ENCODE results near the gene AOPEP.

DNA sequence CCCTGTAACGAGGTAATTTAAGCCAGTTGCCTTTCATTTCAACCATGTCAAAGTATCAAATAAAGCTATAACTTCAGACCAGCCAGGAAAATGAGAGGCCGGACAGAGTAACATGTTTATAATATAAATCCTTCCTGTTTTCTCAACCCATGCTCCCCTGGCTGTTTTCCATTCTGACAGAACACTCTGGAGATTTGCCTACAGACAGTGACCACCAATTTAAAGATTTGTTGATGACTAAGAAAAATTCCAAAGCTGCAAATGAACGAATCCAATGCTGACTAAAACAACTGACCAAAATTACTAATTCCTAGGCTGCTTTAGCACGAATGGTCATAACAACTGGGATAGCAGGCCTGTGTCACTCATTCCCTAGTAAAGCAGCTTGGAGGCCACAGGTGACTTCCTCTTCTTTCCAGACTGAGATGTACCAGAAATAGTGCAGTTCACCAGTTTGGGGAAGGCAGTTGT lies 141.4 kb downstream of the AOPEP start:
- TF ChIP-seq, protein P1, sequence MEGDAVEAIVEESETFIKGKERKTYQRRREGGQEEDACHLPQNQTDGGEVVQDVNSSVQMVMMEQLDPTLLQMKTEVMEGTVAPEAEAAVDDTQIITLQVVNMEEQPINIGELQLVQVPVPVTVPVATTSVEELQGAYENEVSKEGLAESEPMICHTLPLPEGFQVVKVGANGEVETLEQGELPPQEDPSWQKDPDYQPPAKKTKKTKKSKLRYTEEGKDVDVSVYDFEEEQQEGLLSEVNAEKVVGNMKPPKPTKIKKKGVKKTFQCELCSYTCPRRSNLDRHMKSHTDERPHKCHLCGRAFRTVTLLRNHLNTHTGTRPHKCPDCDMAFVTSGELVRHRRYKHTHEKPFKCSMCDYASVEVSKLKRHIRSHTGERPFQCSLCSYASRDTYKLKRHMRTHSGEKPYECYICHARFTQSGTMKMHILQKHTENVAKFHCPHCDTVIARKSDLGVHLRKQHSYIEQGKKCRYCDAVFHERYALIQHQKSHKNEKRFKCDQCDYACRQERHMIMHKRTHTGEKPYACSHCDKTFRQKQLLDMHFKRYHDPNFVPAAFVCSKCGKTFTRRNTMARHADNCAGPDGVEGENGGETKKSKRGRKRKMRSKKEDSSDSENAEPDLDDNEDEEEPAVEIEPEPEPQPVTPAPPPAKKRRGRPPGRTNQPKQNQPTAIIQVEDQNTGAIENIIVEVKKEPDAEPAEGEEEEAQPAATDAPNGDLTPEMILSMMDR (IDR thresholded peaks at IDR 0.05), result no peak
- TF ChIP-seq EZH2phosphoT487 (IDR thresholded peaks at IDR 0.05), result no peak
